ENCODE results near the gene IRAK4.
"Not testable (repeated sequence)": the region's sequence is repeated elsewhere in the genome, so short reads cannot be mapped to it uniquely, and the experiment has no call there.

Gene IRAK4

GRCh38 chr12:43740511-43741100, 18.1 kb upstream of the IRAK4 start:
- H3K27ac ChIP-seq (ENCODE audit: poor library complexity, severe bottlenecking), result no peak overlapping the region

GRCh38 chr12:43742106-43742505, 16.6 kb upstream of the IRAK4 start:
- H3K9me3 ChIP-seq (ENCODE audit: severe bottlenecking), result no peaks in the 10 kb centered on the region
- DNase-seq (ENCODE audit: low spot score), result no peak
- H3K4me3 ChIP-seq (ENCODE audit: severe bottlenecking), result no peak overlapping the region
- peak; percentile 67; the same call in 2 of the 3 replicates for ATAC-seq (ENCODE audit: low read depth)
- H3K27ac ChIP-seq (ENCODE audit: poor library complexity, severe bottlenecking), result no peak overlapping the region
- H3K27me3 ChIP-seq (ENCODE audit: insufficient read depth, poor library complexity, severe bottlenecking), result no peaks in the 10 kb centered on the region
- H3K4me1 ChIP-seq (ENCODE audit: insufficient read depth, poor library complexity, severe bottlenecking), result peaks cover 4% of the 10 kb centered on the region
- H3K36me3 ChIP-seq (ENCODE audit: low read depth), result peaks cover 68% of the 10 kb centered on the region
- no peak for TF ChIP-seq CTCF (IDR thresholded peaks at IDR 0.05; ENCODE audit: poor library complexity, severe bottlenecking)

More at GRCh38 chr12:43740511-43741100, 18.1 kb upstream of the IRAK4 start:
- H3K4me1 ChIP-seq (ENCODE audit: insufficient read depth, poor library complexity, severe bottlenecking), result peaks cover 4% of the 10 kb centered on the region
- DNase-seq (ENCODE audit: low spot score) (no peak), ATAC-seq (ENCODE audit: low read depth) (no peak)
- peaks cover 67% of the 10 kb centered on the region for H3K36me3 ChIP-seq (ENCODE audit: low read depth)
- no peak for TF ChIP-seq CTCF (IDR thresholded peaks at IDR 0.05; ENCODE audit: poor library complexity, severe bottlenecking)
- H3K9me3 ChIP-seq (ENCODE audit: severe bottlenecking), result no peaks in the 10 kb centered on the region
- H3K4me3 ChIP-seq (ENCODE audit: severe bottlenecking), result no peak overlapping the region
- H3K27me3 ChIP-seq (ENCODE audit: insufficient read depth, poor library complexity, severe bottlenecking), result no peaks in the 10 kb centered on the region

- no peak for TF ChIP-seq CTCF (IDR thresholded peaks at IDR 0.05; ENCODE audit: poor library complexity, severe bottlenecking)
- H3K9me3 ChIP-seq (ENCODE audit: severe bottlenecking), result no peaks in the 10 kb centered on the region
- H3K36me3 ChIP-seq (ENCODE audit: low read depth), result peaks cover 59% of the 10 kb centered on the region
- no peaks in the 10 kb centered on the region for H3K27me3 ChIP-seq (ENCODE audit: insufficient read depth, poor library complexity, severe bottlenecking)
- DNase-seq (ENCODE audit: low spot score) (no peak), ATAC-seq (ENCODE audit: low read depth) (no peak)
- no peak overlapping the region for H3K4me3 ChIP-seq (ENCODE audit: severe bottlenecking)
- peaks cover 4% of the 10 kb centered on the region for H3K4me1 ChIP-seq (ENCODE audit: insufficient read depth, poor library complexity, severe bottlenecking)
- no peak overlapping the region for H3K27ac ChIP-seq (ENCODE audit: poor library complexity, severe bottlenecking)
Measured at GRCh38 chr12:43744826-43745225, 13.9 kb upstream of the IRAK4 start.

- H3K36me3 ChIP-seq (ENCODE audit: low read depth), result peaks cover 65% of the 10 kb centered on the region
- no peak for TF ChIP-seq CTCF (IDR thresholded peaks at IDR 0.05; ENCODE audit: poor library complexity, severe bottlenecking)
- no peak for ATAC-seq (ENCODE audit: low read depth)
Measured at GRCh38 chr12:43749016-43749415, 9.7 kb upstream of the IRAK4 start.

GRCh38 chr12:43750814-43751213, 7.9 kb upstream of the IRAK4 start:
- TF ChIP-seq CTCF (IDR thresholded peaks at IDR 0.05; ENCODE audit: poor library complexity, severe bottlenecking), result no peak

More at GRCh38 chr12:43749016-43749415, 9.7 kb upstream of the IRAK4 start:
- Histone ChIP-seq H3K4me3 (ENCODE audit: severe bottlenecking) (no peak overlapping the region), H3K9me3 (ENCODE audit: severe bottlenecking) (no peaks in the 10 kb centered on the region), H3K27ac (ENCODE audit: poor library complexity, severe bottlenecking) (no peak overlapping the region), H3K4me1 (ENCODE audit: insufficient read depth, poor library complexity, severe bottlenecking) (no peaks in the 10 kb centered on the region), H3K27me3 (ENCODE audit: insufficient read depth, poor library complexity, severe bottlenecking) (no peaks in the 10 kb centered on the region)
- DNase-seq (ENCODE audit: low spot score), result no peak

GRCh38 chr12:43751360-43751759, 7.4 kb upstream of the IRAK4 start:
- not testable (repeated sequence) for H3K27ac ChIP-seq (ENCODE audit: poor library complexity, severe bottlenecking); ATAC-seq (ENCODE audit: low read depth); H3K4me1 ChIP-seq (ENCODE audit: insufficient read depth, poor library complexity, severe bottlenecking); H3K9me3 ChIP-seq (ENCODE audit: severe bottlenecking); DNase-seq (ENCODE audit: low spot score); H3K27me3 ChIP-seq (ENCODE audit: insufficient read depth, poor library complexity, severe bottlenecking); H3K4me3 ChIP-seq (ENCODE audit: severe bottlenecking)
- H3K36me3 ChIP-seq (ENCODE audit: low read depth), result peaks cover 52% of the 10 kb centered on the region

More at GRCh38 chr12:43750814-43751213, 7.9 kb upstream of the IRAK4 start:
- H3K27ac ChIP-seq (ENCODE audit: poor library complexity, severe bottlenecking), result no peak overlapping the region
- H3K27me3 ChIP-seq (ENCODE audit: insufficient read depth, poor library complexity, severe bottlenecking), result no peaks in the 10 kb centered on the region
- no peak for ATAC-seq (ENCODE audit: low read depth)
- peaks cover 58% of the 10 kb centered on the region for H3K36me3 ChIP-seq (ENCODE audit: low read depth)
- H3K4me3 ChIP-seq (ENCODE audit: severe bottlenecking), result no peak overlapping the region
- H3K4me1 ChIP-seq (ENCODE audit: insufficient read depth, poor library complexity, severe bottlenecking), result no peaks in the 10 kb centered on the region
- H3K9me3 ChIP-seq (ENCODE audit: severe bottlenecking), result no peaks in the 10 kb centered on the region
- DNase-seq (ENCODE audit: low spot score), result no peak
